H1 (cell line): Measurements from ENCODE around the gene ELFN1. TPM values are rescaled to one million over a fixed set of nuclear protein-coding genes. Genes with fewer than 3 reads are reported as not detected.

Experiments
- CTCF ChIA-PET: fragments of 300-600 bp; sonication (Branson Sonifier 250); formaldehyde crosslinking; loops from one replicate; lab custom pipeline; 2021; ENCODE audit not compliant: partially characterized antibody; lab: Charles Lee
- POLR2A ChIA-PET: fragments of 300-600 bp; sonication (Branson Sonifier 250); formaldehyde crosslinking; loops from one replicate; lab custom pipeline; 2021; ENCODE audit warnings: inconsistent platforms; ENCODE audit not compliant: partially characterized antibody; lab: Charles Lee
- DNase-seq, 2 experiments: peaks; one replicate each; pipeline versions ENCODE4 v3.0.0 to v3.0.0-alpha.2; 2010 to 2022; ENCODE audit warnings: low spot score in 2 of 2, low read depth in 1 of 2, mixed read lengths in 1 of 2
- FAIRE-seq: peaks from 2 replicates; lab custom pipeline; 2011; peaks lifted over from hg19 to GRCh38; lab: Jason Lieb, UNC
- H2AFZ ChIP-seq: 2 replicates; pipeline ENCODE4 v1.8.1; 2012; ENCODE audit warnings: low read length, inconsistent platforms
- H2AK5ac ChIP-seq: 2 replicates; pipeline ENCODE4 v1.6.1; 2013; ENCODE audit warnings: low read depth, low read length
- H2BK120ac ChIP-seq: replicated peaks from 2 replicates; pipeline ENCODE3; 2013; ENCODE audit warnings: low read depth, low read length, inconsistent platforms
- H2BK12ac ChIP-seq: 2 replicates; pipeline ENCODE4 v1.6.1; 2013; ENCODE audit warnings: low read depth, low read length
- H2BK15ac ChIP-seq: 2 replicates; pipeline ENCODE4 v1.6.1; 2013; ENCODE audit warnings: low read length
- H2BK20ac ChIP-seq: 2 replicates; pipeline ENCODE4 v1.6.1; 2013; ENCODE audit warnings: low read length
- H2BK5ac ChIP-seq: 2 replicates; pipeline ENCODE4 v1.6.1; 2013; ENCODE audit warnings: low read depth, low read length
- H3K14ac ChIP-seq: 2 replicates; pipeline ENCODE4 v1.6.1; 2013; ENCODE audit warnings: inconsistent platforms; ENCODE audit not compliant: insufficient read length
- H3K18ac ChIP-seq: 2 replicates; pipeline ENCODE4 v1.6.1; 2013; ENCODE audit warnings: low read length; ENCODE audit errors: extremely low read depth
- H3K23ac ChIP-seq: 2 replicates; pipeline ENCODE4 v1.6.1; 2013; ENCODE audit warnings: inconsistent platforms; ENCODE audit not compliant: insufficient read length
- H3K23me2 ChIP-seq: 2 replicates; pipeline ENCODE4 v1.6.1; 2013; ENCODE audit warnings: low read depth, low read length
- H3K27ac ChIP-seq: 2 replicates; pipeline ENCODE4 v1.6.1; 2011; ENCODE audit warnings: low read depth, low read length, inconsistent platforms
- H3K27me3 ChIP-seq, 4 experiments: replicated peaks in 1 of 4; 1 replicate in 1 of 4; 2 replicates in 3 of 4; pipeline versions ENCODE4 v1.6.1 to v1.8.1; 2011 to 2013; ENCODE audit warnings: low read length in 3 of 4, mild to moderate bottlenecking in 3 of 4, inconsistent platforms in 2 of 4, mixed read lengths in 2 of 4, moderate library complexity in 1 of 4; ENCODE audit not compliant: control insufficient read depth in 3 of 4, insufficient read depth in 3 of 4; ENCODE audit errors: extremely low read depth in 1 of 4
- H3K36me3 ChIP-seq, 4 experiments: 2 replicates each; pipeline versions ENCODE4 v1.6.1 to v1.8.1; 2011 to 2013; ENCODE audit warnings: mild to moderate bottlenecking in 4 of 4, low read length in 3 of 4, moderate library complexity in 2 of 4, control low read depth in 1 of 4, inconsistent platforms in 1 of 4; ENCODE audit not compliant: insufficient read depth in 4 of 4, control insufficient read depth in 2 of 4
- H3K4ac ChIP-seq: replicated peaks from 2 replicates; pipeline ENCODE3; 2013; ENCODE audit warnings: low read length, low read depth, mixed read lengths, inconsistent platforms; ENCODE audit not compliant: insufficient read length
- H3K4me1 ChIP-seq, 4 experiments: replicated peaks in 1 of 4; 1 replicate in 1 of 4; 2 replicates in 3 of 4; pipeline versions ENCODE4 v1.6.1 to v1.8.1; 2011 to 2013; ENCODE audit warnings: low read length in 3 of 4, inconsistent platforms in 2 of 4, mixed read lengths in 1 of 4; ENCODE audit not compliant: insufficient read depth in 4 of 4, control insufficient read depth in 3 of 4
- H3K4me2 ChIP-seq, 2 experiments: 2 replicates each; pipeline versions ENCODE4 v1.6.1 to v1.8.1; 2011 to 2013; ENCODE audit warnings: low read depth in 2 of 2, low read length in 2 of 2, control low read depth in 1 of 2, inconsistent platforms in 1 of 2, mild to moderate bottlenecking in 1 of 2; ENCODE audit not compliant: insufficient read depth in 1 of 2
- H3K4me3 ChIP-seq, 4 experiments: fragments of 200-600, 300-600 bp in 1 of 4; sonication (generic), shearing (Covaris generic), sonication (Bioruptor Twin) in 1 of 4; 2 replicates each; pipeline versions ENCODE4 v1.5.1 to v1.8.1; 2011 to 2016; ENCODE audit warnings: low read length in 4 of 4, low read depth in 3 of 4, control low read depth in 2 of 4, inconsistent platforms in 2 of 4, mild to moderate bottlenecking in 2 of 4, mixed read lengths in 1 of 4, moderate library complexity in 1 of 4; ENCODE audit not compliant: insufficient read depth in 2 of 4; ENCODE audit errors: extremely low read depth in 1 of 4
- H3K56ac ChIP-seq: replicated peaks from 2 replicates; pipeline ENCODE3; 2013; ENCODE audit warnings: low read depth, mild to moderate bottlenecking, mixed read lengths, low read length, inconsistent platforms; ENCODE audit not compliant: insufficient read length
- H3K79me1 ChIP-seq: 2 replicates; pipeline ENCODE4 v1.6.1; 2013; ENCODE audit warnings: low read depth, low read length, control low read depth
- H3K79me2 ChIP-seq, 2 experiments: 2 replicates each; pipeline versions ENCODE4 v1.6.1 to v1.8.1; 2012 to 2013; ENCODE audit warnings: low read length in 2 of 2, mild to moderate bottlenecking in 2 of 2, inconsistent platforms in 1 of 2; ENCODE audit not compliant: insufficient read depth in 2 of 2, control insufficient read depth in 1 of 2
- H3K9ac ChIP-seq, 4 experiments: replicated peaks in 1 of 4; 1 replicate in 1 of 4; 2 replicates in 3 of 4; pipeline versions ENCODE4 v1.6.1 to v1.8.1; 2011 to 2013; ENCODE audit warnings: low read depth in 3 of 4, low read length in 3 of 4, control low read depth in 2 of 4, mild to moderate bottlenecking in 2 of 4, moderate library complexity in 2 of 4, inconsistent platforms in 1 of 4; ENCODE audit errors: extremely low read depth in 1 of 4
- H3K9me3 ChIP-seq, 2 experiments: 2 replicates each; pipeline versions ENCODE4 v1.6.1 to v1.8.1; 2012 to 2013; ENCODE audit warnings: mild to moderate bottlenecking in 2 of 2, moderate library complexity in 2 of 2, control low read depth in 1 of 2, inconsistent platforms in 1 of 2, low read depth in 1 of 2, low read length in 1 of 2, mixed read lengths in 1 of 2; ENCODE audit not compliant: insufficient read depth in 2 of 2
- H4K20me1 ChIP-seq, 2 experiments: replicated peaks in 1 of 2; 2 replicates each; pipeline versions ENCODE3 to v1.8.1; 2011 to 2013; ENCODE audit warnings: inconsistent platforms in 2 of 2, low read length in 2 of 2, mild to moderate bottlenecking in 1 of 2; ENCODE audit not compliant: insufficient read depth in 2 of 2, control insufficient read depth in 1 of 2
- H4K5ac ChIP-seq: 2 replicates; pipeline ENCODE4 v1.6.1; 2013; ENCODE audit warnings: low read length, low read depth, mixed read lengths, inconsistent platforms; ENCODE audit not compliant: insufficient read length
- H4K8ac ChIP-seq: 2 replicates; pipeline ENCODE4 v1.8.0; 2013; ENCODE audit warnings: mild to moderate bottlenecking, moderate library complexity, low read length, inconsistent platforms; ENCODE audit not compliant: insufficient read depth; ENCODE audit errors: extremely low read depth
- H4K91ac ChIP-seq: replicated peaks from 2 replicates; pipeline ENCODE3; 2013; ENCODE audit warnings: low read length, mixed read lengths, inconsistent platforms; ENCODE audit not compliant: insufficient read length
- BCL11A ChIP-seq, 2 experiments: IDR thresholded peaks; one replicate each; pipeline ENCODE4 v1.6.1; 2011; ENCODE audit warnings: low read depth in 2 of 2, low read length in 2 of 2, mild to moderate bottlenecking in 2 of 2
- BRCA1 ChIP-seq: IDR thresholded peaks from 2 replicates; pipeline ENCODE4 v1.6.1; 2012; ENCODE audit warnings: low read depth, low read length, improper control_type of control experiment
- FOSL1 ChIP-seq: IDR thresholded peaks from 2 replicates; pipeline ENCODE4 v1.6.1; 2011; ENCODE audit warnings: mild to moderate bottlenecking, low read depth, low read length, moderate library complexity; ENCODE audit not compliant: insufficient read depth
- JUND ChIP-seq: IDR thresholded peaks from 2 replicates; pipeline ENCODE4 v1.6.1; 2011; ENCODE audit warnings: mild to moderate bottlenecking, improper control_type of control experiment, low read length
- KDM5A ChIP-seq: fragments of 200-600 bp; IDR thresholded peaks from 2 replicates; pipeline ENCODE4 v1.7.1; 2012; ENCODE audit warnings: mild to moderate bottlenecking, low read length, inconsistent platforms, mixed read lengths
- NANOG ChIP-seq: IDR thresholded peaks from 2 replicates; pipeline ENCODE4 v1.6.1; 2011; ENCODE audit warnings: low read length, low read depth, mild to moderate bottlenecking, inconsistent platforms; ENCODE audit not compliant: insufficient read depth, poor library complexity, severe bottlenecking
- SIN3A ChIP-seq, 2 experiments: IDR thresholded peaks in 1 of 2; conservative IDR thresholded peaks in 1 of 2; 2 replicates each; pipeline ENCODE4 v1.6.1; 2011 to 2012; ENCODE audit warnings: low read length in 2 of 2, improper control_type of control experiment in 1 of 2, low read depth in 1 of 2, mild to moderate bottlenecking in 1 of 2
- SIRT6 ChIP-seq: IDR thresholded peaks from one replicate; pipeline ENCODE4 v1.7.1; 2012; ENCODE audit warnings: low read length, inconsistent platforms
- SUZ12 ChIP-seq: fragments of 200-600 bp; sonication (generic); IDR thresholded peaks from 2 replicates; pipeline ENCODE4 v1.6.1; 2012; ENCODE audit warnings: mild to moderate bottlenecking, inconsistent platforms, low read length, moderate library complexity, mixed read lengths
- ZNF274 ChIP-seq: IDR thresholded peaks from 2 replicates; pipeline ENCODE4 v1.7.0; 2012; ENCODE audit warnings: low read length, borderline replicate concordance; ENCODE audit errors: extremely low read depth
- WGBS, 2 experiments: shearing (Covaris generic) in 1 of 2; methylation state at CpG; one replicate each; pipeline versions ENCODE4 v1.1.6 to v1.1.7; 2013 to 2015; ENCODE audit warnings: low lambda C conversion rate in 2 of 2, mixed read lengths in 2 of 2, inconsistent platforms in 1 of 2, low coverage in 1 of 2, missing lambda C conversion rate in 1 of 2; ENCODE audit not compliant: insufficient replicate concordance in 2 of 2, insufficient coverage in 1 of 2, insufficient read length in 1 of 2; ENCODE audit errors: extremely low coverage in 1 of 2, missing lambda C conversion rate in 1 of 2; 5-methylcytosine and 5-hydroxymethylcytosine counted together
- polyA plus RNA-seq, 7 experiments: library from polyadenylated mRNA; depleted of rRNA in 3 of 7; stranded (reverse) in 5 of 7; unstranded in 2 of 7; fragments of >200 nt in 5 of 7; fragments of 200-250 nt in 2 of 7; gene quantifications; 1 replicate in 5 of 7; 2 replicates in 1 of 7; 4 replicates in 1 of 7; pipeline versions ENCODE4 v1.2.1 to v1.2.3, GENCODE V29; 2011 to 2013; ENCODE audit warnings: missing spikeins in 2 of 7, mixed read lengths in 2 of 7
- total RNA-seq: library from RNA; stranded (reverse); fragmentation: NEBNext Ultra II Directional; extraction: Animal tissue kit (Norgen Biotek cat#: 25700); gene quantifications from 2 replicates; pipeline ENCODE4 v1.2.1, GENCODE V29; 2021
- TF ChIP-seq, protein P1 (sequence below): IDR thresholded peaks from 2 replicates; pipeline ENCODE4 v1.6.1; 2012; ENCODE audit warnings: low read length, inconsistent platforms

The ELFN1 gene
- total and polyA plus RNA-seq, 2 of the 8 experiments (the other 6 are each of a cell fraction or from before 2014, with no cell fraction given): 2.0 to 4.5 TPM

DNA sequence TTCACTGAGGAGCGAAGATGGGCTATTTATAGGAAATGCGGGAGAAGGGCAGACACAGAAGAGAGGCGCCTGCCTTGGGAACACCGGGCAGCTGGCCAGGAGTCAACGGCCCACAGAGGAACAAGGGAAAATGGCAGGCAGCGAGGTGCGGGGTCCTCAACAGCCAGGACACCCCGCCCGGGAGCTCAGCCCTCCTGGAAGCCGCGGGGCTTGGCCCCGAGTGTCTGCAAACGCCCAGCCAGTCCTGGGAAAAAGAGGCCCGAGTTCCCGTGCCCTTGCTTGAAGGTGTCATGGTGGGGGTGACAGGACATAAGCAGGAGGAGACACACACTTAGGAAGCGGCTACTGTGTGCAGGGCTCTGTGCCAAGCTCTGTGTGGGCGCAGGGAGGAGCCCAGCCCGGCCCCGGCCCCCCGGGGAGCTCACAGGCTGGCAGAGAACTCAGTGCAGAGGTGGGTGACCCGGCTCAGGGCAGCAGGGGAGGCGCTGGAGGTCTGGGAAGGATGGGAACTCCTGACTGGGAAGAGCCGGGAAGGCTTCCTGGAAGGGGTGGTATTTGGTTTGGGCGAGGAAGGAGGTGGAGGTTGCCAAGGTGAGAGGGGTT, 79.9 kb downstream of the ELFN1 start:
- Histone ChIP-seq H3K18ac (no peak overlapping the region), H3K9ac (no peak overlapping the region)
- POLR2A ChIA-PET: interaction anchor here (1.2 kb wide), 1 partner anchor 174 kb away, joined by 3 read pairs; no protein-coding TSS in a partner anchor
- no peak for TF ChIP-seq SUZ12
- no peak for TF ChIP-seq SIRT6
- no peak for TF ChIP-seq FOSL1
- TF ChIP-seq JUND: no peak
- no peak for TF ChIP-seq BCL11A (IDR thresholded peaks at IDR 0.05; ENCODE audit: low read depth in 2 of 2, low read length in 2 of 2)
- TF ChIP-seq, protein P1, sequence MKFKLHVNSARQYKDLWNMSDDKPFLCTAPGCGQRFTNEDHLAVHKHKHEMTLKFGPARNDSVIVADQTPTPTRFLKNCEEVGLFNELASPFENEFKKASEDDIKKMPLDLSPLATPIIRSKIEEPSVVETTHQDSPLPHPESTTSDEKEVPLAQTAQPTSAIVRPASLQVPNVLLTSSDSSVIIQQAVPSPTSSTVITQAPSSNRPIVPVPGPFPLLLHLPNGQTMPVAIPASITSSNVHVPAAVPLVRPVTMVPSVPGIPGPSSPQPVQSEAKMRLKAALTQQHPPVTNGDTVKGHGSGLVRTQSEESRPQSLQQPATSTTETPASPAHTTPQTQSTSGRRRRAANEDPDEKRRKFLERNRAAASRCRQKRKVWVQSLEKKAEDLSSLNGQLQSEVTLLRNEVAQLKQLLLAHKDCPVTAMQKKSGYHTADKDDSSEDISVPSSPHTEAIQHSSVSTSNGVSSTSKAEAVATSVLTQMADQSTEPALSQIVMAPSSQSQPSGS: no peak
- no peak for TF ChIP-seq KDM5A
- TF ChIP-seq ZNF274: no peak
- TF ChIP-seq NANOG: no peak
- TF ChIP-seq SIN3A (conservative IDR thresholded peaks at IDR 0.05 in 1 of 2, IDR thresholded peaks at IDR 0.05 in 1 of 2; ENCODE audit: low read depth in 1 of 2, low read length in 2 of 2): no peak
- TF ChIP-seq BRCA1: no peak

More for the DNA sequence above, 79.9 kb downstream of the ELFN1 start:
- Histone ChIP-seq H2BK12ac (no peak overlapping the region), H3K4ac (no peak overlapping the region), H4K20me1 (no peaks in the 10 kb centered on the region), H3K79me1 (no peaks in the 10 kb centered on the region), H2BK120ac (no peak overlapping the region), H4K91ac (no peak overlapping the region), H3K27ac (no peak overlapping the region), H2AFZ (no peak overlapping the region), H3K4me1 (peaks cover 0 to 4% (median 1%) of the 10 kb centered on the region in 4 experiments; a peak in 1 of 7 replicates), H3K79me2 (no peaks in the 10 kb centered on the region), H3K27me3 (no peaks in the 10 kb centered on the region), H4K8ac (no peak overlapping the region), H3K36me3 (no peaks in the 10 kb centered on the region), H3K56ac (no peak overlapping the region), H4K5ac (no peak overlapping the region), H3K4me2 (no peak overlapping the region), H3K23ac (no peak overlapping the region), H3K4me3 (no peak overlapping the region), H3K14ac (no peak overlapping the region), H3K23me2 (no peaks in the 10 kb centered on the region), H2BK5ac (no peak overlapping the region), H2AK5ac (no peak overlapping the region), H2BK15ac (no peak overlapping the region), H2BK20ac (no peak overlapping the region), H3K9me3 (no peaks in the 10 kb centered on the region)
- CTCF ChIA-PET: interaction anchor here (1.2 to 1.8 kb wide), 2 partner anchors 17 to 40 kb away, joined by 4 to 6 read pairs; no protein-coding TSS in a partner anchor
- FAIRE-seq: no peak
- no peak for DNase-seq
- WGBS, 2 experiments: 91% methylated on average over 19 of the region's 24 CpGs; no CpG with 5 or more reads in 1 of the 2 experiments
